Measurements from ENCODE around the gene GALNT17.
"Not testable (repeated sequence)": the region's sequence is repeated elsewhere in the genome, so short reads cannot be mapped to it uniquely, and the experiment has no call there.

Gene GALNT17

GRCh38 chr7:71737931-71738540 lies 606.1 kb downstream of the GALNT17 start:
- DNase-seq (ENCODE audit: low read depth in 2 of 2) = not testable (repeated sequence)

GRCh38 chr7:71739520-71740173 lies 607.7 kb downstream of the GALNT17 start:
- no peak for DNase-seq (ENCODE audit: low read depth in 2 of 2)

GRCh38 chr7:71740174-71740560 lies 608.2 kb downstream of the GALNT17 start:
- no peak for DNase-seq (ENCODE audit: low read depth in 2 of 2)

- DNase-seq (ENCODE audit: low read depth in 2 of 2) = no peak
Measured at GRCh38 chr7:71746006-71746405, 614.1 kb downstream of the GALNT17 start.

- no peak for DNase-seq (ENCODE audit: low read depth in 2 of 2)
Measured at GRCh38 chr7:71750290-71750689, 618.3 kb downstream of the GALNT17 start.

GRCh38 chr7:71752171-71752935 lies 620.4 kb downstream of the GALNT17 start:
- no peak for DNase-seq (ENCODE audit: low read depth in 2 of 2)

- no peak for DNase-seq (ENCODE audit: low read depth in 2 of 2)
Measured at GRCh38 chr7:71753236-71753635, 621.3 kb downstream of the GALNT17 start.

GRCh38 chr7:71753956-71754664 lies 622.2 kb downstream of the GALNT17 start:
- DNase-seq (ENCODE audit: low read depth in 2 of 2) = no peak

- DNase-seq (ENCODE audit: low read depth in 2 of 2) = no peak
Measured at GRCh38 chr7:71754828-71755227, 622.9 kb downstream of the GALNT17 start.

- DNase-seq (ENCODE audit: low read depth in 2 of 2) = no peak
Measured at GRCh38 chr7:71761336-71761735, 629.4 kb downstream of the GALNT17 start.
